Measurements from ENCODE around the gene WNT8A.

WNT8A gene

DNA sequence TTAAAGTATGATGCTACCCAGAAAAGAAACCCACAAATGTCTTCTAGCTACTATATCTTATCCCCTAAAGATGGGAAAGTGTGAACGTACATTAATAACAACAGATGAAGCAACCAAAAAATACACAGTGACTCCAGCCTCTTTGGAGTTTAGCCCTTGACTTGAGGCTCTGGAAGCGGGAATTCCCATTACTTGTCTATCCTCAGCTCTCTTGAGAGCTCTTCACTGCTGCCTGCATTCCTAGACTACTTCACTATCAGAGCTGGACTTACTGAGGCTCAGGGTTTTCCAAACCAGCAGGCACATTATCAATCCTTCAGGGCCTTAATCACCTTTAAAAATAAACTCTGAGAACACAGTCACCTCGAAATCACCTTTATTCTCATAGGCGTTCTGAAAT lies 56.4 kb downstream of the WNT8A start:
- DNase-seq (ENCODE audit: low spot score), result no peak
